PC-3 (cell line): Measurements from ENCODE around the gene MSL1.

ENCODE experiments used
- CTCF ChIP-seq: fragments of 300-600 bp; sonication (generic); conservative IDR thresholded peaks from 2 replicates; pipeline ENCODE4 v1.5.1; 2017; ENCODE audit warnings: antibody characterized with exemption, low read depth, mild to moderate bottlenecking, low read length
- EZH2 ChIP-seq: fragments of 300-600 bp; sonication (generic); IDR thresholded peaks from one replicate; pipeline ENCODE4 v1.6.1; 2017; ENCODE audit warnings: antibody characterized with exemption, mild to moderate bottlenecking, low read length; ENCODE audit not compliant: unreplicated experiment

DNA sequence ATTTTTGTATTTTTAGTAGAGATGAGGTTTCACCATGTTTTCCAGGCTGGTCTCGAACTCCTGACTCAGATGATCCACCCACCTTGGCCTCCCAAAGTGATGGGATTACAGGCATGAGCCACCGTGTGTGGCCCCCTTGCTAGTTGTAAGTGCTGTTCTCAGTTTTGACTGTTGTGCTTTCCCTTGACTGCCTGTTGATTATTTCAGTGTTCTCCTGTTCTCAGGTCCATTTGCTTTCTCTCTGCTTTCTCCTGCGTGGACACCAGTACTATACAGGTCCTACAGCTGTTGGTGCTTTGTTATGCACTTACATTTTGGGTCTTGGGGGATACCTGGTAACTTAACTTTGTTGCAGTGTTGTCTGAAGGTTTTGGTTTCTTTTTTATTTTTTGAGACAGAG lies 26.8 kb downstream of the MSL1 start:
- TF ChIP-seq EZH2 (no peak), CTCF (no peak)
